ENCODE results near the gene MEG3.
"Not testable (repeated sequence)": the region's sequence is repeated elsewhere in the genome, so short reads cannot be mapped to it uniquely, and the experiment has no call there.

MEG3 gene

GRCh38 chr14:100815478-100816285, 10.2 kb upstream of the MEG3 start:
- DNase-seq (ENCODE audit: low read depth in 2 of 2) = no peak

- no peak for DNase-seq (ENCODE audit: low read depth in 2 of 2)
Measured at GRCh38 chr14:100816286-100816949, 9.5 kb upstream of the MEG3 start.

GRCh38 chr14:100816950-100817901, 8.7 kb upstream of the MEG3 start:
- no peak for DNase-seq (ENCODE audit: low read depth in 2 of 2)

GRCh38 chr14:100818221-100818699, 7.7 kb upstream of the MEG3 start:
- DNase-seq (ENCODE audit: low read depth in 2 of 2) = no peak

- DNase-seq (ENCODE audit: low read depth in 2 of 2) = not testable (repeated sequence)
Measured at GRCh38 chr14:100818923-100819322, 7.0 kb upstream of the MEG3 start.

DNA sequence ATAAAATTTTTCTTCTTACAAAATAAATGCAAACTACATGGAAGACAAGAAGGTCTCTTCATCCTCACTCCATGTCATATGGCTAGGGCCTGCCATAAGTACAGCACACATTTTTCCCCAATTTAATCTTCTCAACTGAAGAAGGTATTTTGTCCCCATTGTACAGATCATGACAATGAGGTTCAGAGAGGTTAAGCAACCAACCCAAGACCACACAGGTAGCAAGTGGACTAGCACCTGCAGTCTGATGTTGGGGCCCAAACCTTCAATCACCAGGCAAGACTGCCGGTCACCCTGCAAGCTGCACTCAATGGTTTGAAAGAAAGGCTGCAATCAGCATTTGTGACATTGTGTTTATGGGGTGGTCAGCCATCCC, 6.5 kb upstream of the MEG3 start:
- no peak for DNase-seq (ENCODE audit: low read depth in 2 of 2)

- no peak for DNase-seq (ENCODE audit: low read depth in 2 of 2)
Measured at GRCh38 chr14:100819829-100820475, 6.0 kb upstream of the MEG3 start.

DNA sequence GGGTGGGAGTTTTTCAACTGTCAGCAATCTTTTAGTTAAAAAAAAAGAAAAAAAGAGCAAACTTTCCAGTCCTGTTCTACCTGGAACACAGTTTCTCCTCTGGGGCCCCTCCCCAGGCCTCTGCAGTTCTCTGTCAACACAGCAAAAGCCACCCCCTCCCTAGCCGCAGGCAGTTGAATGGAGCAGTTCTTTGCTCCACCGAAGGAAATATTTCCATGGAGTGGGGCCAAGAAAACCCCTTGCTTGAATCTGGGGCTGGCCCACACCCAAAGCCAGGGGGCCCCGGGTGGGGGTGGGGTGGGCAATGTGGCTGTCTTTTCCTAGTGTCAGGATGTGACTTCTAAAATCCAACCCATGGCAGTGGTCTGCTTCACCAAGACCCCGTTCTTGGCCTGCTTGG, 5.0 kb upstream of the MEG3 start:
- no peak for DNase-seq (ENCODE audit: low read depth in 2 of 2)

- DNase-seq (ENCODE audit: low read depth in 2 of 2) = no peak
Measured at GRCh38 chr14:100822013-100822412, 3.9 kb upstream of the MEG3 start.

DNA sequence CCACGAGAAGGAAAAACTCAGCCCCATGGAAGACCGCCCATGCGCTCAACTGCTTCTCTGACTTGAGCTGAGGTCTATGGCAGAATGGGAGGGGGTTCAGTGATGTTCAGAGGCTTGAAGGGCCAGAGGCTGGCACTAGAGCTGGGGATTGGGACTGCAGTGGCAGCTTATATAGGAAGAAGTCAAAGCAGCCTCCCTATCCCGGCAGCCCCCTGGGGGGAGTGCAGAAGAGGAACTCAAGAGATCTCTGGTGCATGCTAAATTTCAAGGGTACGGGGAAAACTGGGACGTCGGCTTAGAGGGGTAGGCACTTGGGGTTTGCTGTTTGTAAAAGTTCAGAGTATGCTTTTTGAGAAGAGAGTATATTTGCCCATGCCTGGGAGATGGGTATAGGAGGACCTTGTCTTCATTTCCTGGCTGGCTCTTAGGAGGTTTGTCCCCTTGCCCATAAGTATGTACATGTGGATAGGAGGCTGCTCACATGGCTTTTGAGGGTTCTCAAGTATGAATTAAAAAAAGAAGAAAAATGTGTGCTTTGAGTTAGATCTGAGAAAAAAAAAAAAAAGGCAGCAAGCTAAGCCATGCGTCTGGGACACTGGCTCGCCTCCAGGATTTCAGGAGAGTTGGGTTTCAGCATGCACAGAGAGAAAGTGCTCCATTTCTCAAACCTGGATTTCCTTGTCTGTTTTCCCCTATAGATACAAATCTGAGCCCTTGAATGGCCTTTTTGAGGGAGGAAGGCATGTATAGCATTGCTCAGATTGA, 3.2 kb upstream of the MEG3 start:
- DNase-seq (ENCODE audit: low read depth in 2 of 2) = no peak

- no peak for DNase-seq (ENCODE audit: low read depth in 2 of 2)
Measured at GRCh38 chr14:100823413-100824080, 2.4 kb upstream of the MEG3 start.

DNA sequence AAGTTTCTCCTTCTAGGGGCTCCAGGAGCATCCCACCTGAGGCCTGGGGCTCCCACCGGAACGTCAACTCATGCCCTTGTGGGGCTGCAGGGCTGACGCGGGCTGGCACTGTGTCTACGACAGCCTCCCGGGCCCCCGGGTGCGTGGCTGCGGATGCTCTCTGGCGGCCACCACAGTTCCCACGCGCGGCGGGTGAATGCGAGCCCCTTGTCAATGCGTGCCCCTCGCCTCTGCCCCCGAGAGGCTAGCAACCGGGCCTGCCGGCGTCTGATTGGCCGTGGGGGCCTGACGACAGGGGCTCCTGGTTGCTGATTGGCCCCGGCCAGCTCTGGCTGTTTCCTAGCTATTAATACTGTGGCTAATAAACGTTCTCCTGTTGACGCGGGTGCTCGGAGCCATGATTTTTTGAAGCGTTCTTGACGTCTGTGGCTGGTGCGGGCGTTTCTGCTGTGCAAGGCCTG, 1.8 kb upstream of the MEG3 start:
- DNase-seq (ENCODE audit: low read depth in 2 of 2) = no peak

- DNase-seq (ENCODE audit: low read depth in 2 of 2) = no peak
Measured at GRCh38 chr14:100824901-100825712, 811 bp upstream of the MEG3 start.

DNA sequence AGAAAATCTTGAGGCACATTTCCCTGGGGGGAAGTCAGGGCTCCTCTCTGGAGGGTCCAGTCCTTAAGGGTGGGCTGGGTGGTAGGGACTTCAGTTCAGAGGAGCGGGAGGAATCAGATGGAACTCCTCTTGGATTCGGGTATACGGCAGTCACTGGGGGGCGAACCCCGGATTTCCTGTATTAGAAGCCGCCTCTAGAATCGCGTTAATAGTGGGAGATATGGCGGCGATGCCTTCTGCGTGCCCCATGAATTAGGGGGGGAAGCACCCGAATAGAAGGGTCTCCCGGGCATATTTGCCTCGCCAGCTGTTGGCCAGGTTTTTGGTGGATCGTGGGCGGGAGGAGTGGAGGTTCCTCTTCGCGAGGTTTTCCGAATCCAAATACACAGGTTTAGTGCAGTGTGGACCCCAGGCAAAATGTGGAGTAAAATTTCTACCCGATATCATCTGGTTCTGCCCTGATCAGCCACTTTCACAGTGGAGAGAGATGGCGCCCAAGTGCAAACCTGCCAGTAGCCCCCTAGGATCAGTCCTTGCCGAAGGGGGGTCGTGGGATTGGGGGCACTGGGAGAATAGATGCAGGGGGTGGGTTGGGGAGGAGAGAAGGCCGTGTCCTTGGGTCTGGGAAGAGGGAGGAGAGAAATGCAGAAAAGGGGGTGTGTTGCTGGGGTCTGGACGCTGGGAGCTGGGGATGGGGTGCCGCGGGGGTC, 628 bp downstream of the MEG3 start:
- DNase-seq (ENCODE audit: low read depth in 2 of 2) = no peak

DNA sequence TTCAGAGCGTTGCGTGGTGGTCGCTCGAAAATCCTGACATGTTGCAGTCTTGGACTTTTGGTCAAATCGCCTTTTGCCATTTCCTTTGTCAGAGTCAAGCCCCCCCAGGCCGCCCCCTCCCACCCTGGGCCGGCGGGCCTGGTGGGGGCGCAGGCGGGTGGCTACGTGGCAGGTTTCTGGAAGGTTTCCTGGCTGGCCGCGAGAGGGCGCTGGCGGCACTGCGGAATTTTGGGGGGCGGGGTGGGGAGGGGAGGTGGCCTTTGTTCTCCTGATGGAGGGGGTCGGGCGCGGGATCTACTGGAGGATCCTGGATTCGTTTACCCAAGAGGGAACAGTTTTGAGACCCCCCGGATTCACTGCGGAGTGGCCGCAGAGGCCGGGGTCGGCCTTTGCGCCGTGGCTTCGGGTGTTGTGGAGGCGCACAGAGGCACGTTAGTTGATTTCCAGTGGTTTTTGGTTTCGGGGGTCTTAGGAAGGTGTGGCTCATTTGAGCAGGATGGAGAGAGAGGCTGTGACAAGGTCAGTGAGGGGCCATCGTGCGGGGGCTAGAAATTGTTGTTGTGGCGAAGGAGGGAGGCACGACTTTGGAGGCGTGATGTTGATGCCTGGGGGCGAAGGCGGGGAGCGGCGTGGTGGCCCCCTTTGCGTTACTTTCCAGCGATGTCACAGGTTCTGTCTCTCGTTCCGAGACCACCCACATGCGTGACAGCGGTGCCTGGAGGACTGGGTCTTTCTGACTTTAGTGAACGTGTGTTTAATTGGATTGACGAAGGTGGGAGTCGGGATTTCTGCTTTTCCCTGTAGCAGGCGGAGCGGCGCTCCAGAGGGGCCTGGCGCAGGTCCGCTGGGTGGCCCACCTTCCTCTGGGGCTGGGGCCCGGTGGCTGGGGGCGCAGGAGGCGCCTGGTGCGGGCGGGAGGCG, 1.4 kb downstream of the MEG3 start:
- no peak for DNase-seq (ENCODE audit: low read depth in 2 of 2)

DNA sequence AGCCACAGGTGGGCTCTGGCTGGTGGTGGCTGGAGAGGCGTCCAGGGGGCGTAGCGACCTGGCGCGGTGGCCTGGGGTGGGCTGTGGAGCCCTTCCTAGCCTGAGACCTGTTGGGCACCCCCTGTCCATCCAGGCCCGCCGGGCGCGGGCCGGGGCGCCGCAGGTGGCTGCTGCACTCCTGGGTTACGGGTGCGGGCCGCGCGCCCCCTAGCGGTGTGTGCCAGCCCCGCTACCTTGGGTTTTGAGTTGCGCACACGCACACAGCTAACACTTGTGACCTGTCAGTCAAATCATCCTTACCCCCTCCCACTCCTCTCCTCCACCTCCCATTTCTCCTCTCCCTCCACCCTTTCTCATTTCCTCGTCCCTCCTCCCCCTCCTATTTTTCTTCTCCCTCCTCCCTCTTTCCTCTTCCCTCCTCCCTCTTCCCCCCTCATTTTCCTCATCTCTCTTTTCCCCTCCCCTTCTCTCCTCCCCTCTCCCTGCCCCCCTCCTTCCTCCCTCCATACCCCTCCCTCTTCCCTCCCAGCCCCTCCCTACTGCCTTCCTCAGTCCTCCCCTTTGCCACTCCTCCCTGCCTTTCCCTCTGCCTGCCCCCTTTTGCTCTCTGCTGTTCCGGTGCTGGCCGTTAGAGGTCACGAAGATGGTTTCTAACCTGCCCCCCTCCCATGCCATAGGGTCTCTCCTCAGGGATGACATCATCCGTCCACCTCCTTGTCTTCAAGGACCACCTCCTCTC, 2.3 kb downstream of the MEG3 start:
- DNase-seq (ENCODE audit: low read depth in 2 of 2) = no peak

DNA sequence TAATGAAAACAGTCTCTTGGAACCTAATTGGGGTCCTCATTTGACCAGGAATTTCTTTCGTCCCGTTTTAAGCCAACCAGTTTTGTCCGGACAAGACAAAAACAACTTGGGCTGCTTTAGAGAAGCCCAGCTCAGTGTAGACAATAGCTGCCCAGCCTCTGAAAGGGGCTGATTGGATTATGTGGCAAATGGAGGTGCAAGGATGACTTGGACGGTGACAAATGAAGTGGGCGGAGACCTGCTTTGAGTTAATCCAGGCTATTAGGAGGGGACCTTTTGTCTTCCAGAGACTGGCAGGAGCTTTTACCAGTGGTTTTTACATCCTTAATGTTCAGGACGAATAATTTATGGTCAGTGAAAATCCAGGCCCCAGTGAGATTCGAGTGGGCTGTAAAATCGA, 4.8 kb downstream of the MEG3 start:
- no peak for DNase-seq (ENCODE audit: low read depth in 2 of 2)

Measured in stimulated activated CD8-positive, alpha-beta memory T cell treated with anti-CD3 and anti-CD28 coated beads, Interleukin-2, amount 100 ng/mL, for 48 hours (primary cell).